Neural cell (in vitro differentiated cells): ENCODE data around the gene C1GALT1. TPM values are rescaled to one million over a fixed set of nuclear protein-coding genes. Genes with fewer than 3 reads are reported as not detected.

Experiments
- H2AFZ ChIP-seq: fragments of 200-600, 300-800 bp; sonication (generic), shearing (Covaris generic); 2 replicates; pipeline ENCODE4 v1.6.0; 2014; ENCODE audit warnings: low read depth, mild to moderate bottlenecking, antibody characterized with exemption, low read length, moderate library complexity
- H3F3A ChIP-seq: fragments of 200-600 bp; shearing (Covaris generic); 2 replicates; pipeline ENCODE4 v1.6.1; 2016; ENCODE audit warnings: mild to moderate bottlenecking, moderate library complexity, mixed read lengths, antibody characterized with exemption, low read length; ENCODE audit not compliant: insufficient read depth, poor library complexity, severe bottlenecking
- H3K27ac ChIP-seq: fragments of 200-600, 300-800 bp; sonication (generic), shearing (Covaris generic); 2 replicates; pipeline ENCODE4 v1.5.1; 2014; ENCODE audit warnings: mild to moderate bottlenecking, low read length, moderate library complexity
- H3K27me3 ChIP-seq: fragments of 300-800, 200-600 bp; sonication (generic), shearing (Covaris generic); 2 replicates; pipeline ENCODE4 v1.6.0; 2014; ENCODE audit warnings: mild to moderate bottlenecking, low read depth, low read length, moderate library complexity; ENCODE audit not compliant: insufficient read depth
- H3K36me3 ChIP-seq: fragments of 300-800, 200-600 bp; sonication (generic), shearing (Covaris generic); 2 replicates; pipeline ENCODE4 v1.5.1; 2014; ENCODE audit warnings: mild to moderate bottlenecking, antibody characterized with exemption, low read length, moderate library complexity; ENCODE audit not compliant: insufficient read depth
- H3K4me2 ChIP-seq: fragments of 300-800, 200-600 bp; sonication (generic), shearing (Covaris generic); 2 replicates; pipeline ENCODE4 v1.6.0; 2014; ENCODE audit warnings: mild to moderate bottlenecking, low read length
- H3K4me3 ChIP-seq: fragments of 300-800, 200-600 bp; sonication (generic), shearing (Covaris generic); 2 replicates; pipeline ENCODE4 v1.5.1; 2014; ENCODE audit warnings: mild to moderate bottlenecking, low read length, moderate library complexity
- H3K79me2 ChIP-seq: fragments of 200-600 bp; shearing (Covaris generic); replicated peaks from 2 replicates; pipeline ENCODE4 v1.6.0; 2014; ENCODE audit warnings: mild to moderate bottlenecking, low read length, moderate library complexity; ENCODE audit not compliant: insufficient read depth
- H3K9ac ChIP-seq: fragments of 300-800, 200-600 bp; sonication (generic), shearing (Covaris generic); 2 replicates; pipeline ENCODE4 v1.6.1; 2016; ENCODE audit warnings: mild to moderate bottlenecking, low read length, mixed read lengths
- H3K9me2 ChIP-seq: fragments of 200-600 bp; shearing (Covaris generic); 2 replicates; pipeline ENCODE4 v1.6.1; 2016; ENCODE audit warnings: mild to moderate bottlenecking, low read length, mixed read lengths; ENCODE audit not compliant: insufficient read depth
- H3K9me3 ChIP-seq: fragments of 200-600, 300-800 bp; sonication (generic), shearing (Covaris generic); 2 replicates; pipeline ENCODE4 v1.6.1; 2016; ENCODE audit warnings: mild to moderate bottlenecking, mixed run types, low read length, moderate library complexity, mixed read lengths
- H4K20me1 ChIP-seq: fragments of 200-600 bp; shearing (Covaris generic); 2 replicates; pipeline ENCODE4 v1.6.1; 2016; ENCODE audit warnings: mild to moderate bottlenecking, mixed run types; ENCODE audit not compliant: insufficient read depth
- EP300 ChIP-seq: fragments of 450-650 bp; conservative IDR thresholded peaks from 2 replicates; pipeline ENCODE4 v1.6.1; 2014; ENCODE audit warnings: antibody characterized with exemption, mild to moderate bottlenecking, moderate library complexity; ENCODE audit not compliant: poor library complexity, severe bottlenecking
- EZH2 ChIP-seq: fragments of 200-600, 300-800 bp; shearing (Covaris generic), sonication (generic); IDR thresholded peaks from 2 replicates; pipeline ENCODE4 v1.6.1; 2014; ENCODE audit warnings: antibody characterized with exemption, low read length, borderline replicate concordance, mild to moderate bottlenecking; ENCODE audit not compliant: insufficient read depth, poor library complexity, severe bottlenecking
- MXI1 ChIP-seq: fragments of 450-650 bp; conservative IDR thresholded peaks from 2 replicates; pipeline ENCODE4 v1.6.1; 2014; ENCODE audit warnings: antibody characterized with exemption, mild to moderate bottlenecking; ENCODE audit not compliant: poor library complexity, severe bottlenecking
- POLR2AphosphoS5 ChIP-seq: IDR thresholded peaks from 2 replicates; pipeline ENCODE4 v1.6.1; 2012
- RAD21 ChIP-seq: fragments of 450-650 bp; conservative IDR thresholded peaks from 2 replicates; pipeline ENCODE4 v1.6.1; 2014; ENCODE audit warnings: antibody characterized with exemption, mild to moderate bottlenecking, moderate library complexity
- SMC3 ChIP-seq: fragments of 450-650 bp; conservative IDR thresholded peaks from 2 replicates; pipeline ENCODE4 v1.6.1; 2014; ENCODE audit warnings: antibody characterized with exemption, mild to moderate bottlenecking, moderate library complexity; ENCODE audit not compliant: poor library complexity
- TAF1 ChIP-seq: IDR thresholded peaks from 2 replicates; pipeline ENCODE4 v1.6.1; 2012; ENCODE audit warnings: low read depth
- polyA plus RNA-seq: library from polyadenylated mRNA; depleted of rRNA; stranded (reverse); fragments of >200 nt; gene quantifications from 2 replicates; pipeline ENCODE4 v1.2.3, GENCODE V29; 2014
- TF ChIP-seq, protein P1 (sequence below): fragments of 450-650 bp; IDR thresholded peaks from 2 replicates; pipeline ENCODE4 v1.5.1; 2014; ENCODE audit warnings: antibody characterized with exemption, mild to moderate bottlenecking, moderate library complexity; ENCODE audit not compliant: poor library complexity, severe bottlenecking
- TF ChIP-seq, protein P2 (sequence below): IDR thresholded peaks from 2 replicates; pipeline ENCODE4 v1.6.1; 2012; ENCODE audit warnings: borderline replicate concordance

C1GALT1 gene
- polyA plus RNA-seq, 1 donor from 2014 or later: 25.0 TPM

DNA sequence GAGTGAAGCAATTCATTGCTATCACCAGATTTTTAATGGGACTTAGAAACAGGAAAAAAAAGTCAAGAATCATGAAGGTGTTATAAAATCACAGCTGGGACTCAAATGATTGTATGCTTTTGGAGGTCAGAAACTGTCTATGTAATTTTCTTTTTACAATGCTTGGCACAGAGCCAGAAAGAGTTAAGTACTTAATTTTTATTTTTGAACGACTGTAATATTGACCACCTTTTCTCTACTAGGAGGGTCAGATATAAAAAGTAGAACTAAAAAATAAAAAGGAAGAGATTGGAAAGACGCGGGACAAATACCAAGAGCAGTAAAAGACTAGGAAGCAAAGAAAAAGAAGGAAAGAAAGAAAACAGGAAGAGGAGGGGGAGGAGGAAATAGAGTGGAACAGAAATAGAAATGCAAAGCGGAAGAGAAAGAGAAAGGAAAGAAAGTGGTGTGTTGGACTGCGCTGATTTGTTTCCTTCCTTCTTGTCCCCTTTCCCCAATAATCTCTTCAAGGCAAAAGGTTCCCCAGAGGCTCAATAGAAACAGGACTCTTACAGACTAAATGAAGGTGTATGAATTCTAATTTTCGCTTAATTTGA, 23.2 kb upstream of the C1GALT1 start:
- Histone ChIP-seq H3K9me2 (no peaks in the 10 kb centered on the region), H3K36me3 (no peaks in the 10 kb centered on the region), H2AFZ (no peak overlapping the region), H3K4me2 (no peak overlapping the region), H4K20me1 (no peaks in the 10 kb centered on the region), H3K27me3 (no peaks in the 10 kb centered on the region), H3K9ac (no peak overlapping the region), H3F3A (no peaks in the 10 kb centered on the region), H3K4me3 (no peak overlapping the region), H3K9me3 (no peaks in the 10 kb centered on the region), H3K27ac (no peak overlapping the region), H3K79me2 (no peaks in the 10 kb centered on the region)
- TF ChIP-seq MXI1: no peak
- no peak for TF ChIP-seq POLR2AphosphoS5
- TF ChIP-seq EP300: no peak
- no peak for TF ChIP-seq TAF1
- TF ChIP-seq, protein P1, sequence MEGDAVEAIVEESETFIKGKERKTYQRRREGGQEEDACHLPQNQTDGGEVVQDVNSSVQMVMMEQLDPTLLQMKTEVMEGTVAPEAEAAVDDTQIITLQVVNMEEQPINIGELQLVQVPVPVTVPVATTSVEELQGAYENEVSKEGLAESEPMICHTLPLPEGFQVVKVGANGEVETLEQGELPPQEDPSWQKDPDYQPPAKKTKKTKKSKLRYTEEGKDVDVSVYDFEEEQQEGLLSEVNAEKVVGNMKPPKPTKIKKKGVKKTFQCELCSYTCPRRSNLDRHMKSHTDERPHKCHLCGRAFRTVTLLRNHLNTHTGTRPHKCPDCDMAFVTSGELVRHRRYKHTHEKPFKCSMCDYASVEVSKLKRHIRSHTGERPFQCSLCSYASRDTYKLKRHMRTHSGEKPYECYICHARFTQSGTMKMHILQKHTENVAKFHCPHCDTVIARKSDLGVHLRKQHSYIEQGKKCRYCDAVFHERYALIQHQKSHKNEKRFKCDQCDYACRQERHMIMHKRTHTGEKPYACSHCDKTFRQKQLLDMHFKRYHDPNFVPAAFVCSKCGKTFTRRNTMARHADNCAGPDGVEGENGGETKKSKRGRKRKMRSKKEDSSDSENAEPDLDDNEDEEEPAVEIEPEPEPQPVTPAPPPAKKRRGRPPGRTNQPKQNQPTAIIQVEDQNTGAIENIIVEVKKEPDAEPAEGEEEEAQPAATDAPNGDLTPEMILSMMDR: no peak
- TF ChIP-seq, protein P2, sequence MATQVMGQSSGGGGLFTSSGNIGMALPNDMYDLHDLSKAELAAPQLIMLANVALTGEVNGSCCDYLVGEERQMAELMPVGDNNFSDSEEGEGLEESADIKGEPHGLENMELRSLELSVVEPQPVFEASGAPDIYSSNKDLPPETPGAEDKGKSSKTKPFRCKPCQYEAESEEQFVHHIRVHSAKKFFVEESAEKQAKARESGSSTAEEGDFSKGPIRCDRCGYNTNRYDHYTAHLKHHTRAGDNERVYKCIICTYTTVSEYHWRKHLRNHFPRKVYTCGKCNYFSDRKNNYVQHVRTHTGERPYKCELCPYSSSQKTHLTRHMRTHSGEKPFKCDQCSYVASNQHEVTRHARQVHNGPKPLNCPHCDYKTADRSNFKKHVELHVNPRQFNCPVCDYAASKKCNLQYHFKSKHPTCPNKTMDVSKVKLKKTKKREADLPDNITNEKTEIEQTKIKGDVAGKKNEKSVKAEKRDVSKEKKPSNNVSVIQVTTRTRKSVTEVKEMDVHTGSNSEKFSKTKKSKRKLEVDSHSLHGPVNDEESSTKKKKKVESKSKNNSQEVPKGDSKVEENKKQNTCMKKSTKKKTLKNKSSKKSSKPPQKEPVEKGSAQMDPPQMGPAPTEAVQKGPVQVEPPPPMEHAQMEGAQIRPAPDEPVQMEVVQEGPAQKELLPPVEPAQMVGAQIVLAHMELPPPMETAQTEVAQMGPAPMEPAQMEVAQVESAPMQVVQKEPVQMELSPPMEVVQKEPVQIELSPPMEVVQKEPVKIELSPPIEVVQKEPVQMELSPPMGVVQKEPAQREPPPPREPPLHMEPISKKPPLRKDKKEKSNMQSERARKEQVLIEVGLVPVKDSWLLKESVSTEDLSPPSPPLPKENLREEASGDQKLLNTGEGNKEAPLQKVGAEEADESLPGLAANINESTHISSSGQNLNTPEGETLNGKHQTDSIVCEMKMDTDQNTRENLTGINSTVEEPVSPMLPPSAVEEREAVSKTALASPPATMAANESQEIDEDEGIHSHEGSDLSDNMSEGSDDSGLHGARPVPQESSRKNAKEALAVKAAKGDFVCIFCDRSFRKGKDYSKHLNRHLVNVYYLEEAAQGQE: no peak
- TF ChIP-seq EZH2: no peak
- no peak for TF ChIP-seq RAD21
- TF ChIP-seq SMC3: no peak

DNA sequence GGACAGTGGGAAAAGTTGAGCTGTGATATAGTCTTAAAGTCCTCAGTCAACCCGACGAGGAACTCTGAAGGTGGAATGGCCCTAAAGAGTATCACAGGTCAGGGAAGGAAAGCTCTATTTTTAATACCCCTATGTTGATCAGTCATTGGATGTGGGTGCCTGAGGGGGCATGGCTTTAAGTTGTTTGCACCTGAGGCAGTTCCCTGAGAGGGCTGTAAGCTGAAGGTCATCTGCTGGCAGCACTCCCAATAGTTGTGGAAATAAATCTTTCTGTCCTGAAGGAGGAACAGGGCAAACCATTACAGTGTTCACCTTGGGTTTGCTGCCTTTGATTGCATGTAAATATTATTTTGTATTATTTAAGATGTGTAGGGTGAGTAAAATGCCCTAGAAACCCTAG, 17.8 kb upstream of the C1GALT1 start:
- Histone ChIP-seq H3K4me3 (no peak overlapping the region), H4K20me1 (no peaks in the 10 kb centered on the region)

More for the DNA sequence above, 17.8 kb upstream of the C1GALT1 start:
- H3F3A ChIP-seq: no peaks in the 10 kb centered on the region
- no peak overlapping the region for H3K27ac ChIP-seq
- no peaks in the 10 kb centered on the region for H3K9me2 ChIP-seq
- H3K27me3 ChIP-seq: no peaks in the 10 kb centered on the region
- H3K9ac ChIP-seq: no peak overlapping the region
- H3K36me3 ChIP-seq: no peaks in the 10 kb centered on the region
- no peak overlapping the region for H3K4me2 ChIP-seq
- TF ChIP-seq, protein P2: no peak
- TF ChIP-seq, protein P1: no peak
- TF ChIP-seq EZH2 (no peak), POLR2AphosphoS5 (no peak), EP300 (no peak), MXI1 (no peak), RAD21 (no peak), TAF1 (no peak), SMC3 (no peak)
- H3K9me3 ChIP-seq: no peaks in the 10 kb centered on the region
- no peak overlapping the region for H2AFZ ChIP-seq
- no peaks in the 10 kb centered on the region for H3K79me2 ChIP-seq
